Measurements from ENCODE around the gene CEP19. TPM values are rescaled to one million over a fixed set of nuclear protein-coding genes. Genes with fewer than 3 reads are reported as not detected.

CEP19 gene
- total and polyA plus RNA-seq, 2 of the 8 experiments (the other 6 are each of a cell fraction or from before 2014, with no cell fraction given) = 0.95 to 1.6 TPM

- Histone ChIP-seq H2BK120ac (replicated peaks; ENCODE audit: low read depth, low read length) (no peak overlapping the region), H4K20me1 (replicated peaks in 1 of 2; ENCODE audit: control insufficient read depth in 1 of 2, insufficient read depth in 2 of 2, low read length in 2 of 2) (no peaks in the 10 kb centered on the region), H2BK5ac (ENCODE audit: low read depth, low read length) (no peak overlapping the region), H3K23ac (ENCODE audit: insufficient read length) (no peak overlapping the region), H3K56ac (replicated peaks; ENCODE audit: insufficient read length, low read depth, low read length) (no peak overlapping the region), H4K5ac (ENCODE audit: insufficient read length, low read depth, low read length) (no peak overlapping the region), H3K23me2 (ENCODE audit: low read depth, low read length) (peaks cover 7% of the 10 kb centered on the region), H3K4ac (replicated peaks; ENCODE audit: insufficient read length, low read depth, low read length) (no peak overlapping the region), H3K9me3 (ENCODE audit: insufficient read depth in 2 of 2, low read depth in 1 of 2, low read length in 1 of 2) (no peaks in the 10 kb centered on the region), H3K27ac (ENCODE audit: low read depth, low read length) (no peak overlapping the region), H3K79me2 (ENCODE audit: control insufficient read depth in 1 of 2, insufficient read depth in 2 of 2, low read length in 2 of 2) (no peaks in the 10 kb centered on the region), H4K8ac (ENCODE audit: extremely low read depth, insufficient read depth, low read length) (no peak overlapping the region), H3K36me3 (ENCODE audit: control insufficient read depth in 2 of 4, insufficient read depth in 4 of 4, low read length in 3 of 4) (no peaks in the 10 kb centered on the region), H2BK12ac (ENCODE audit: low read depth, low read length) (no peak overlapping the region), H2BK20ac (ENCODE audit: low read length) (no peak overlapping the region), H3K18ac (ENCODE audit: extremely low read depth, low read length) (no peak overlapping the region), H3K4me2 (ENCODE audit: insufficient read depth in 1 of 2, low read depth in 2 of 2, low read length in 2 of 2) (no peak overlapping the region), H3K4me3 (ENCODE audit: extremely low read depth in 1 of 4, insufficient read depth in 2 of 4, low read depth in 3 of 4, low read length in 4 of 4) (no peak overlapping the region), H2AK5ac (ENCODE audit: low read depth, low read length) (no peak overlapping the region), H3K14ac (ENCODE audit: insufficient read length) (no peak overlapping the region), H2AFZ (ENCODE audit: low read length) (no peak overlapping the region), H3K4me1 (replicated peaks in 1 of 4; ENCODE audit: control insufficient read depth in 3 of 4, insufficient read depth in 4 of 4, low read length in 3 of 4) (peaks cover 0 to 6% (median 3%) of the 10 kb centered on the region in 4 experiments; a peak in 4 of 7 replicates), H3K27me3 (replicated peaks in 1 of 4; ENCODE audit: control insufficient read depth in 3 of 4, extremely low read depth in 1 of 4, insufficient read depth in 3 of 4, low read length in 3 of 4) (no peaks in the 10 kb centered on the region; a peak in 2 of 7 replicates), H3K9ac (replicated peaks in 1 of 4; ENCODE audit: extremely low read depth in 1 of 4, low read depth in 3 of 4, low read length in 3 of 4) (no peak overlapping the region), H4K91ac (replicated peaks; ENCODE audit: insufficient read length, low read length) (no peak overlapping the region), H2BK15ac (ENCODE audit: low read length) (no peak overlapping the region), H3K79me1 (ENCODE audit: low read depth, low read length) (no peaks in the 10 kb centered on the region)
- no peak for DNase-seq (ENCODE audit: low read depth in 1 of 2, low spot score in 2 of 2)
- TF ChIP-seq EP300 (IDR thresholded peaks at IDR 0.05; ENCODE audit: borderline replicate concordance in 1 of 2, low read depth in 2 of 2, low read length in 2 of 2) = no peak
- ChIA-PET CTCF (ENCODE audit: partially characterized antibody) (no interaction called here), POLR2A (ENCODE audit: partially characterized antibody) (no interaction called here)
- WGBS, 2 experiments (ENCODE audit: extremely low coverage in 1 of 2, insufficient coverage in 1 of 2, insufficient read length in 1 of 2, insufficient replicate concordance in 2 of 2, low coverage in 1 of 2, low lambda C conversion rate in 2 of 2, missing lambda C conversion rate in 1 of 2) = 89% methylated on average over 7 of the region's 7 CpGs; no CpG with 5 or more reads in 1 of the 2 experiments
- no peak for FAIRE-seq
Observed at GRCh38 chr3:196708467-196708866, 3.6 kb downstream of the CEP19 start.
